K562 (cell line): ENCODE data around the gene GRAMD2B. TPM values are rescaled to one million over a fixed set of nuclear protein-coding genes. Genes with fewer than 3 reads are reported as not detected.

ENCODE experiments used
- ATAC-seq: fragments of 200-7000 bp; cut with Tn5 transposase; 3 replicates; pipeline ENCODE4 v1.9.1; 2020; ENCODE audit warnings: moderate library complexity
- BruUV-seq: library from RNA; stranded (reverse); fragments of 400-500 nt; replicated peaks from 2 replicates; lab custom pipeline; 2021; lab: Mats Ljungman, UMichigan
- CTCF ChIA-PET: fragments of 300-600 bp; formaldehyde crosslinking; extraction: SDS; loops from one replicate; lab custom pipeline; 2021; ENCODE audit warnings: low intra/inter-chr PET ratio; lab: Yijun Ruan, JAX
- POLR2A ChIA-PET: fragments of 300-600, 350-650 bp; sonication (Branson Sonifier 250); formaldehyde crosslinking; extraction: SDS; loops from one replicate; lab custom pipeline; 2021; ENCODE audit warnings: antibody characterized with exemption, inconsistent platforms; lab: Yijun Ruan, JAX
- DNase-seq, 4 experiments: peaks; one replicate each; pipeline versions ENCODE4 v3.0.0 to v3.0.0-alpha.2; 2011 to 2018; ENCODE audit warnings: low spot score in 3 of 4, mixed read lengths in 3 of 4; ENCODE audit errors: extremely low read depth in 1 of 4
- FAIRE-seq: peaks from 2 replicates; lab custom pipeline; 2011; peaks lifted over from hg19 to GRCh38; lab: Jason Lieb, UNC
- H2AFZ ChIP-seq: 2 replicates; pipeline ENCODE4 v1.6.0; 2011; ENCODE audit warnings: low read depth, low read length, control low read depth, inconsistent platforms
- H3K27ac ChIP-seq: fragments of 200-600 bp; 3 replicates; pipeline ENCODE4 v1.8.0; 2011; ENCODE audit warnings: low read depth, mild to moderate bottlenecking, control low read depth, inconsistent platforms, low read length, moderate library complexity, mixed read lengths; ENCODE audit errors: extremely low read depth
- H3K27me3 ChIP-seq, 2 experiments: fragments of 300-600 bp in 1 of 2; 2 replicates in 1 of 2; 3 replicates in 1 of 2; pipeline versions ENCODE4 v1.6.0 to v1.8.0; 2011; ENCODE audit warnings: inconsistent platforms in 2 of 2, low read length in 2 of 2, mild to moderate bottlenecking in 1 of 2, mixed read lengths in 1 of 2, moderate library complexity in 1 of 2; ENCODE audit not compliant: control insufficient read depth in 2 of 2, insufficient read depth in 2 of 2
- H3K36me3 ChIP-seq: fragments of 300-600 bp; 3 replicates; pipeline ENCODE4 v1.8.0; 2011; ENCODE audit warnings: mild to moderate bottlenecking, low read length, inconsistent platforms; ENCODE audit not compliant: control insufficient read depth, insufficient read depth
- H3K4me1 ChIP-seq, 2 experiments: fragments of 200-600 bp in 1 of 2; replicated peaks in 1 of 2; 2 replicates in 1 of 2; 3 replicates in 1 of 2; pipeline versions ENCODE4 v1.5.1 to v1.8.0; 2011; ENCODE audit warnings: inconsistent platforms in 2 of 2, low read length in 2 of 2, mild to moderate bottlenecking in 1 of 2, mixed read lengths in 1 of 2, moderate library complexity in 1 of 2; ENCODE audit not compliant: control insufficient read depth in 2 of 2, insufficient read depth in 2 of 2
- H3K4me2 ChIP-seq: 2 replicates; pipeline ENCODE4 v1.6.1; 2011; ENCODE audit warnings: low read length, control low read depth, inconsistent platforms, mixed read lengths; ENCODE audit not compliant: insufficient read depth
- H3K4me3 ChIP-seq: fragments of 200-600 bp; sonication (generic), shearing (Covaris generic); 2 replicates; pipeline ENCODE4 v1.5.1; 2016; ENCODE audit warnings: control low read depth, inconsistent platforms
- H3K79me2 ChIP-seq: fragments of 200-600 bp; 3 replicates; pipeline ENCODE4 v1.8.0; 2011; ENCODE audit warnings: low read length, inconsistent platforms; ENCODE audit not compliant: control insufficient read depth, insufficient read depth
- H3K9ac ChIP-seq, 2 experiments: 2 replicates each; pipeline versions ENCODE4 v1.6.0 to v1.6.1; 2011; ENCODE audit warnings: low read depth in 2 of 2, low read length in 2 of 2, control low read depth in 1 of 2, inconsistent platforms in 1 of 2, mild to moderate bottlenecking in 1 of 2, mixed read lengths in 1 of 2; ENCODE audit not compliant: insufficient read depth in 1 of 2
- H3K9me1 ChIP-seq: one replicate; pipeline ENCODE4 v1.6.0; 2011; ENCODE audit warnings: inconsistent platforms, mild to moderate bottlenecking, low read length, moderate library complexity; ENCODE audit not compliant: control insufficient read depth, insufficient read depth
- H3K9me3 ChIP-seq: replicated peaks from 2 replicates; pipeline ENCODE4 v1.5.1; 2011; ENCODE audit warnings: low read depth, low read length, inconsistent platforms; ENCODE audit not compliant: control insufficient read depth, insufficient read depth
- H4K20me1 ChIP-seq: replicated peaks from 2 replicates; pipeline ENCODE4 v1.6.1; 2011; ENCODE audit warnings: low read length, inconsistent platforms, mixed read lengths; ENCODE audit not compliant: control insufficient read depth, insufficient read depth
- ELF2 ChIP-seq: fragments of 250-450 bp; sonication (Bioruptor Pico); IDR thresholded peaks from 2 replicates; pipeline ENCODE4 v1.5.0; 2021; ENCODE audit warnings: mild to moderate bottlenecking
- HDAC2 ChIP-seq: fragments of 450-650 bp; IDR thresholded peaks from 2 replicates; pipeline ENCODE4 v1.6.1; 2016; ENCODE audit warnings: mild to moderate bottlenecking
- ZFPM2 ChIP-seq: fragments of 250-450 bp; sonication (Bioruptor Pico); IDR thresholded peaks from 2 replicates; pipeline ENCODE4 v1.5.1; 2022; ENCODE audit warnings: mild to moderate bottlenecking
- ZNF324 ChIP-seq: fragments of 250-450 bp; sonication (Bioruptor Pico); IDR thresholded peaks from 2 replicates; pipeline ENCODE4 v1.4.0; 2020; ENCODE audit warnings: mild to moderate bottlenecking
- ZNF347 ChIP-seq: fragments of 450-650 bp; formaldehyde crosslinking; IDR thresholded peaks from 2 replicates; pipeline ENCODE4 v1.4.0; 2020; ENCODE audit warnings: low read depth, mild to moderate bottlenecking, moderate library complexity
- WGBS: fragments of 100-300 bp; shearing (Covaris generic); methylation state at CpG from one replicate; pipeline ENCODE4 v1.1.6; 2016; ENCODE audit warnings: low coverage, mixed read lengths; ENCODE audit not compliant: insufficient coverage; ENCODE audit errors: missing lambda C conversion rate; 5-methylcytosine and 5-hydroxymethylcytosine counted together
- in situ Hi-C: fragments of 300-500 bp; cut with MboI; formaldehyde crosslinking; loops from 4 replicates; pipeline ENCODE4 v1.15.0; 2018; ENCODE audit warnings: inconsistent platforms, mixed read lengths
- intact Hi-C: fragments of 100-400 bp; cut with micrococcal nuclease; formaldehyde crosslinking; loops from 2 replicates; pipeline ENCODE4 v1.14.2; 2022
- polyA plus RNA-seq, 8 experiments: library from polyadenylated mRNA; depleted of rRNA in 4 of 8; stranded (reverse) in 5 of 8; unstranded in 3 of 8; fragments of >200 nt; fragmentation: Nextera tagmentation in 2 of 8; fragmentation: Illumina TruSeq in 1 of 8; extraction: Ambion mirVana in 2 of 8; extraction: Trizol in 1 of 8; gene quantifications; 2 replicates each; pipeline versions ENCODE4 v1.2.1 to v1.2.3, GENCODE V29; 2011 to 2014; ENCODE audit warnings: inconsistent platforms in 1 of 8, missing spikeins in 1 of 8
- total RNA-seq, 7 experiments: library from RNA; depleted of rRNA in 6 of 7; stranded (reverse); fragments of >200 nt in 6 of 7; fragmentation: Illumina TruSeq in 2 of 7; extraction: Trizol in 2 of 7; gene quantifications; 2 replicates each; pipeline versions ENCODE4 v1.2.1 to v1.2.3, GENCODE V29; 2011 to 2021; ENCODE audit warnings: low replicate concordance in 1 of 7
- TF ChIP-seq, protein P1 (sequence below): fragments of 250-450 bp; sonication (Bioruptor Pico); IDR thresholded peaks from 2 replicates; pipeline ENCODE4 v1.5.0; 2020; ENCODE audit warnings: mild to moderate bottlenecking, borderline replicate concordance
- TF ChIP-seq, protein P2 (sequence below): fragments of 250-450 bp; sonication (Bioruptor Pico); IDR thresholded peaks from 2 replicates; pipeline ENCODE4 v1.8.0; 2021; ENCODE audit warnings: borderline replicate concordance, mild to moderate bottlenecking, moderate library complexity; ENCODE audit not compliant: poor library complexity, severe bottlenecking
- TF ChIP-seq, protein P3 (sequence below): fragments of 450-650 bp; IDR thresholded peaks from 2 replicates; pipeline ENCODE4 v1.6.1; 2016; ENCODE audit warnings: mild to moderate bottlenecking

The GRAMD2B gene
- total and polyA plus RNA-seq, 9 of the 15 experiments (the other 6 are each of a cell fraction or from before 2014, with no cell fraction given) = 0.32 to 4.2 (median 1.4) TPM

DNA sequence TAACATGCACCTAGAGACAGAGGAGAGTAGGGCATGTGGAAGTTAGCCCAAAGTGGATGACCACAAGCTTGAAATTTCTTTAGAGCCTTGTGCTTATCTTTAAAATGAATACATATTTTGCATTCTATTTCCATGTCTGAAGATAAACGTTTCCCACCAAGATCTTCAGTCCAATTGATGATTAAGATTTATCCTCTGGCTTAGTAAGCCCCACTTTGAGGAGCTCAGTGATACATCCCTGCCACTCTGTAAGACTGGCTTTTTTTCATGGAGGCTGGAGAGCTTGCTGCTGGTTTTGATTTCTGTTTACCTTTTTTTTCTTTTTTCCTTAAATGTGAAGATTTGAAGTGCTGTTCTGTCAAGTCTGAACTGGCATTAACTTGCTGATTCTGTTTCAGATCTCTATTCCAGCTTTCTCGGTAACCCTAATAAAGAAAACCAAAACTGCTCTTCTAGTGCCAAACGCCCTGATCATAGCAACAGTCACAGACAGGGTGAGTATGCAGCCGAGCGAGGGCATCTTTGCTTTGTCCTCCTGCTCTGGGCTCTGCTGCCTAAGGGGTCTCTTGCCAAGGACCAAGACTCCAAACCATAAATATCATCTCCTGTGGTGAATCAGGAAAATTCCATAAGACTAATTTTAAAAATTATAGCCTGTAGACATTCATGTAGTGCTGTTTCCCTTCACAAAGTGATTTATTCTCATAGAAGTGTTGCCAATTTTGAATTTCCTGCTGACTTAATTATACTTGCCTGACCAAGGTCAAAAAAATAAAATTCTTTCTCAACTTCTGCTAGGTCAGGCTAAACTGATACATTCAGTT, 54.3 kb downstream of the GRAMD2B start:
- no peaks in the 10 kb centered on the region for H3K9me3 ChIP-seq
- no peak overlapping the region for H3K4me2 ChIP-seq
- no peak overlapping the region for H3K4me3 ChIP-seq
- H3K36me3 ChIP-seq = no peaks in the 10 kb centered on the region
- no TSS peak for BruUV-seq
- POLR2A ChIA-PET = interaction anchor here (0.9 kb wide), 1 partner anchor 11 kb away, joined by 3 read pairs; no protein-coding TSS in a partner anchor
- H3K9me1 ChIP-seq = no peaks in the 10 kb centered on the region
- no peak overlapping the region for H2AFZ ChIP-seq
- H3K79me2 ChIP-seq = no peaks in the 10 kb centered on the region
- TF ChIP-seq HDAC2 = no peak
- no peak for TF ChIP-seq ELF2 (CRISPR knock-in tag)
- no peak for TF ChIP-seq ZFPM2 (CRISPR knock-in tag)
- no peak for TF ChIP-seq ZNF347 (CRISPR knock-in tag)
- TF ChIP-seq, protein P1, sequence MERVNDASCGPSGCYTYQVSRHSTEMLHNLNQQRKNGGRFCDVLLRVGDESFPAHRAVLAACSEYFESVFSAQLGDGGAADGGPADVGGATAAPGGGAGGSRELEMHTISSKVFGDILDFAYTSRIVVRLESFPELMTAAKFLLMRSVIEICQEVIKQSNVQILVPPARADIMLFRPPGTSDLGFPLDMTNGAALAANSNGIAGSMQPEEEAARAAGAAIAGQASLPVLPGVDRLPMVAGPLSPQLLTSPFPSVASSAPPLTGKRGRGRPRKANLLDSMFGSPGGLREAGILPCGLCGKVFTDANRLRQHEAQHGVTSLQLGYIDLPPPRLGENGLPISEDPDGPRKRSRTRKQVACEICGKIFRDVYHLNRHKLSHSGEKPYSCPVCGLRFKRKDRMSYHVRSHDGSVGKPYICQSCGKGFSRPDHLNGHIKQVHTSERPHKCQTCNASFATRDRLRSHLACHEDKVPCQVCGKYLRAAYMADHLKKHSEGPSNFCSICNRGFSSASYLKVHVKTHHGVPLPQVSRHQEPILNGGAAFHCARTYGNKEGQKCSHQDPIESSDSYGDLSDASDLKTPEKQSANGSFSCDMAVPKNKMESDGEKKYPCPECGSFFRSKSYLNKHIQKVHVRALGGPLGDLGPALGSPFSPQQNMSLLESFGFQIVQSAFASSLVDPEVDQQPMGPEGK (CRISPR knock-in tag) = no peak
- TF ChIP-seq, protein P2, sequence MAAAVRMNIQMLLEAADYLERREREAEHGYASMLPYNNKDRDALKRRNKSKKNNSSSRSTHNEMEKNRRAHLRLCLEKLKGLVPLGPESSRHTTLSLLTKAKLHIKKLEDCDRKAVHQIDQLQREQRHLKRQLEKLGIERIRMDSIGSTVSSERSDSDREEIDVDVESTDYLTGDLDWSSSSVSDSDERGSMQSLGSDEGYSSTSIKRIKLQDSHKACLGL (CRISPR knock-in tag) = no peak
- TF ChIP-seq, protein P3, sequence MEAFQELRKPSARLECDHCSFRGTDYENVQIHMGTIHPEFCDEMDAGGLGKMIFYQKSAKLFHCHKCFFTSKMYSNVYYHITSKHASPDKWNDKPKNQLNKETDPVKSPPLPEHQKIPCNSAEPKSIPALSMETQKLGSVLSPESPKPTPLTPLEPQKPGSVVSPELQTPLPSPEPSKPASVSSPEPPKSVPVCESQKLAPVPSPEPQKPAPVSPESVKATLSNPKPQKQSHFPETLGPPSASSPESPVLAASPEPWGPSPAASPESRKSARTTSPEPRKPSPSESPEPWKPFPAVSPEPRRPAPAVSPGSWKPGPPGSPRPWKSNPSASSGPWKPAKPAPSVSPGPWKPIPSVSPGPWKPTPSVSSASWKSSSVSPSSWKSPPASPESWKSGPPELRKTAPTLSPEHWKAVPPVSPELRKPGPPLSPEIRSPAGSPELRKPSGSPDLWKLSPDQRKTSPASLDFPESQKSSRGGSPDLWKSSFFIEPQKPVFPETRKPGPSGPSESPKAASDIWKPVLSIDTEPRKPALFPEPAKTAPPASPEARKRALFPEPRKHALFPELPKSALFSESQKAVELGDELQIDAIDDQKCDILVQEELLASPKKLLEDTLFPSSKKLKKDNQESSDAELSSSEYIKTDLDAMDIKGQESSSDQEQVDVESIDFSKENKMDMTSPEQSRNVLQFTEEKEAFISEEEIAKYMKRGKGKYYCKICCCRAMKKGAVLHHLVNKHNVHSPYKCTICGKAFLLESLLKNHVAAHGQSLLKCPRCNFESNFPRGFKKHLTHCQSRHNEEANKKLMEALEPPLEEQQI = no peak
- TF ChIP-seq ZNF324 (CRISPR knock-in tag) = no peak
- no peak overlapping the region for H3K27ac ChIP-seq
- no peaks in the 10 kb centered on the region for H3K4me1 ChIP-seq
- DNase-seq = no peak
- intact Hi-C loops (no loop called here), in situ Hi-C loops (no loop called here)
- 27% methylated on average over 5 of the region's 5 CpGs for WGBS
- no peaks in the 10 kb centered on the region for H4K20me1 ChIP-seq
- CTCF ChIA-PET = no interaction called here
- FAIRE-seq = no peak
- no peak overlapping the region for H3K9ac ChIP-seq
- H3K27me3 ChIP-seq = no peaks in the 10 kb centered on the region
- ATAC-seq = no peak
